ENCODE results near the gene COL4A3. TPM values are rescaled to one million over a fixed set of nuclear protein-coding genes. Genes with fewer than 3 reads are reported as not detected.

COL4A3 gene
- total and polyA plus RNA-seq, 11 donors, result 0.55 to 6.9 (median 1.9) TPM

DNA sequence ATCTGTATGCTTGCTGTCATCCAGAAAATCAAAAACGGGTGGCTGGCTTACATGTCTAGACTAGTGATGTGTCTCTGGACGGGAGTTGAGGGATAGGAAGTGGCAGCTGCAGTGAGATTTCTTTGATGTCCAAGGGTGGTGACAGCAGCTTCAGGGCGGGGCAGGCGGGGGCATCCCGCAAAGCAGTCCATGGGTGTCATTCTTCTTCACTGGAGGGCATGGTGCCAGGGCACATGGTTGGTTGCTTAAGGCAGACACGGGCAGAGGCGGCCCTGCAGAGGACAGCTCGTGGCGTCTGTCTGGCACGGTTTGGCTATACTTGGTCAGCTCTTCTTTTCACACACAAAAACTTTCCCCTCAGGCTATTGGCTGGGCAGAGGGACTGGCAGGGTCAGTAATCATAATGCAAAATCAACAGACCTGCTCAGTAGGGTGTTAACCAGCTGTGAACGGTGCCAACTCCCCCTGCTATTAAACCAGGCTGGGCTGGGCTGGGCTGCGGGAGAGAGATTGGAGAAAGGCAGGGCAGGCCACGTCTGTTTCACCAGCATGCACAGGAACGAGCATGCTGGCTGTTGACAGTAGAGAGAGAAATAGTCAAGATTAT is 63.7 kb downstream of the COL4A3 start:
- no peak overlapping the region for H3K4me3 ChIP-seq
- 28 to 39% (median 37%) methylated on average over 7 to 14 of the region's 14 CpGs for WGBS, 4 donors
- peak; percentile 82 to 90 (median 90) for ATAC-seq

DNA sequence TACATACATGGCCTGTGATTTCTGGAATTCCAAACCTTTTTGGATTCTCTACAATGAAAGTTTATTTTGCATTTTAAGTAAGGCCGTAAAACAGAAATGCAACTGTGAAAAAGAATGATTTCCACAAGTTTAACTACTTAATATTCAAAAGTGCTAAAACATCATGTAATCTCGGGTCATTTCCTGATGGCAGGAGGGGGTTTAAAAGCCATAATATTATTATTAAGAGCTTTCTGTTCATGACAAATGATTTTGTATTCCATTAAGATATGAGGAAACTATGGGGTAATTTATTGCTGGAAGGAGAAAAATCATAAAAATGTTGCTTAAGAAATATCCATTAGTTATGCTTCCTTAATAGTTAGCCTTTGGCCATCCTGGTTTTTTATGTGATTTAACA is 65.7 kb downstream of the COL4A3 start:
- ATAC-seq (no peak), DNase-seq (no peak)
- Histone ChIP-seq H3K9me3 (peaks cover 0 to 6% (median 0%) of the 10 kb centered on the region in 12 donors), H3K4me1 (peaks cover 0 to 5% (median 0%) of the 10 kb centered on the region in 12 donors), H3K27ac (no peak overlapping the region), H3K27me3 (no peaks in the 10 kb centered on the region), H3K4me3 (no peak overlapping the region), H3K36me3 (no peaks in the 10 kb centered on the region)
- intact Hi-C loops (cut with DNase I), result no loop called here
- TF ChIP-seq CTCF (IDR thresholded peaks at IDR 0.05) (no peak), POLR2A (IDR thresholded peaks at IDR 0.05) (no peak)
- WGBS, 4 donors, result 80 to 91% (median 83%) methylated on average over 2 of the region's 2 CpGs

More for the DNA sequence above, 63.7 kb downstream of the COL4A3 start:
- H3K36me3 ChIP-seq, result no peaks in the 10 kb centered on the region
- TF ChIP-seq CTCF (IDR thresholded peaks at IDR 0.05) (no peak), POLR2A (IDR thresholded peaks at IDR 0.05) (no peak)
- intact Hi-C loops (cut with DNase I), result no loop called here
- peak; percentile 35 to 86 (median 64) for DNase-seq
- H3K9me3 ChIP-seq, result peaks cover 0 to 6% (median 0%) of the 10 kb centered on the region in 12 donors
- peak overlapping the region in 1 of 12 donors; percentile 48 for H3K27ac ChIP-seq
- H3K27me3 ChIP-seq, result no peaks in the 10 kb centered on the region
- peaks cover 0 to 5% (median 0%) of the 10 kb centered on the region in 12 donors for H3K4me1 ChIP-seq

- ATAC-seq (no peak), DNase-seq (no peak)
- TF ChIP-seq CTCF (IDR thresholded peaks at IDR 0.05) (no peak), POLR2A (IDR thresholded peaks at IDR 0.05) (no peak)
- no peaks in the 10 kb centered on the region for H3K36me3 ChIP-seq
- peaks cover 0 to 6% (median 0%) of the 10 kb centered on the region in 12 donors for H3K9me3 ChIP-seq
- no peak overlapping the region for H3K4me3 ChIP-seq
- H3K27me3 ChIP-seq, result no peaks in the 10 kb centered on the region
- H3K4me1 ChIP-seq, result no peaks in the 10 kb centered on the region
- intact Hi-C loops (cut with DNase I), result no loop called here
- H3K27ac ChIP-seq, result no peak overlapping the region
- 86 to 92% (median 91%) methylated on average over 2 of the region's 2 CpGs for WGBS, 4 donors
These were observed 70.0 kb downstream of the COL4A3 start for GRCh38 chr2:227234429-227234828.

GRCh38 chr2:227237786-227238185 is 73.4 kb downstream of the COL4A3 start:
- Histone ChIP-seq H3K27ac (no peak overlapping the region), H3K36me3 (peaks cover 0 to 6% (median 0%) of the 10 kb centered on the region in 9 donors), H3K9me3 (no peaks in the 10 kb centered on the region), H3K27me3 (no peaks in the 10 kb centered on the region), H3K4me1 (no peaks in the 10 kb centered on the region), H3K4me3 (no peak overlapping the region)
- TF ChIP-seq CTCF (IDR thresholded peaks at IDR 0.05) (no peak), POLR2A (IDR thresholded peaks at IDR 0.05) (no peak)
- ATAC-seq, result no peak
- intact Hi-C loops (cut with DNase I), result loop anchor here (1.0 to 2.0 kb wide), 3 partner anchors 107 to 110 kb away; no protein-coding TSS in a partner anchor
- 66 to 79% (median 78%) methylated on average over 5 of the region's 5 CpGs for WGBS, 4 donors
- no peak for DNase-seq

Measured in heart left ventricle (tissue), 16 donors.